Esophagus muscularis mucosa (tissue), 4 donors: ENCODE measurements around the gene EXOC3L1. TPM values are rescaled to one million over a fixed set of nuclear protein-coding genes. Genes with fewer than 3 reads are reported as not detected.

ENCODE experiments used
- DNase-seq: peaks from one replicate; pipeline ENCODE4 v3.0.0-alpha.2; 2017; ENCODE audit errors: extremely low spot score
- H3K27ac ChIP-seq, 4 donors: fragments of 200-600 bp; sonication (generic); replicated peaks in 1 of 4; 1 replicate in 3 of 4; 2 replicates in 1 of 4; pipeline ENCODE4 v1.5.1; 2016 to 2019; ENCODE audit warnings: mild to moderate bottlenecking in 1 of 4
- H3K27me3 ChIP-seq, 4 donors: fragments of 200-600 bp; sonication (generic); one replicate each; pipeline versions ENCODE4 v1.5.1 to v1.6.0; 2016 to 2019
- H3K36me3 ChIP-seq, 4 donors: fragments of 200-600 bp; sonication (generic); one replicate each; pipeline ENCODE4 v1.5.1; 2016 to 2019
- H3K4me1 ChIP-seq, 4 donors: fragments of 200-600 bp; sonication (generic); one replicate each; pipeline ENCODE4 v1.5.1; 2016 to 2019
- H3K4me3 ChIP-seq, 4 donors: fragments of 200-600 bp; sonication (generic); 1 replicate in 2 of 4; 2 replicates in 2 of 4; pipeline ENCODE4 v1.5.1; 2016 to 2019; ENCODE audit warnings: mild to moderate bottlenecking in 4 of 4, moderate library complexity in 1 of 4
- H3K9me3 ChIP-seq, 4 donors: fragments of 200-600 bp; sonication (generic); 1 replicate in 3 of 4; 2 replicates in 1 of 4; pipeline ENCODE4 v1.5.1; 2016 to 2019
- CTCF ChIP-seq, 3 experiments: fragments of 200-600 bp in 2 of 3; fragments of 450-650 bp in 1 of 3; sonication (generic) in 2 of 3; IDR thresholded peaks; one replicate each; pipeline ENCODE4 v1.5.1; 2017 to 2019; ENCODE audit warnings: antibody characterized with exemption in 3 of 3, mild to moderate bottlenecking in 2 of 3, moderate library complexity in 1 of 3
- EP300 ChIP-seq: sonication (generic); formaldehyde crosslinking; IDR thresholded peaks from one replicate; pipeline ENCODE4 v1.6.1; 2017; ENCODE audit warnings: antibody characterized with exemption
- POLR2A ChIP-seq: fragments of 450-650 bp; IDR thresholded peaks from one replicate; pipeline ENCODE4 v1.6.1; 2017; ENCODE audit warnings: antibody characterized with exemption, moderate library complexity, mild to moderate bottlenecking, low read depth
- POLR2AphosphoS5 ChIP-seq, 2 donors: sonication (generic); formaldehyde crosslinking; IDR thresholded peaks; one replicate each; pipeline ENCODE4 v1.6.1; 2017; ENCODE audit warnings: antibody characterized with exemption in 2 of 2
- WGBS: methylation state at CpG from one replicate; pipeline ENCODE4 v1.1.5; 2018; 5-methylcytosine and 5-hydroxymethylcytosine counted together
- intact Hi-C: fragments of 100-400 bp; cut with DNase I; formaldehyde crosslinking; loops from one replicate; pipeline ENCODE4 v1.15.1; 2023
- total RNA-seq, 4 donors: library from RNA; depleted of rRNA; stranded (reverse); fragments of >200 nt; gene quantifications; one replicate each; pipeline versions ENCODE4 v1.1.0 to v1.2.1, GENCODE V29; 2016

EXOC3L1 gene
- total RNA-seq = 1 to 10 TPM; 1.2 to 4.0 (median 2.1) TPM

GRCh38 chr16:67190041-67190440 is at the start of gene EXOC3L1:
EXOC3L1 (minus strand) TSS chr16:67190136; CDS start chr16:67189676, 460 bp downstream.
- Histone ChIP-seq H3K36me3 (peaks cover 9 to 18% (median 17%) of the 10 kb centered on the region in 4 donors), H3K4me1 (peaks cover 43 to 48% (median 47%) of the 10 kb centered on the region in 4 donors), H3K27ac (no peak within 1 kb of the TSS), H3K4me3 (no peak within 1 kb of the TSS), H3K27me3 (no peaks in the 10 kb centered on the region), H3K9me3 (no peaks in the 10 kb centered on the region)
- TF ChIP-seq POLR2AphosphoS5 (IDR thresholded peaks at IDR 0.05) (no peak), POLR2A (no peak), CTCF (IDR thresholded peaks at IDR 0.05) (no peak), EP300 (no peak)
- no peak for DNase-seq
- 40% methylated on average over 4 of the region's 6 CpGs for WGBS
- intact Hi-C loops = no loop called here

- peaks cover 35 to 39% (median 36%) of the 10 kb centered on the region in 4 donors for H3K4me1 ChIP-seq
- TF ChIP-seq POLR2A (no peak), CTCF (IDR thresholded peaks at IDR 0.05) (no peak), EP300 (no peak), POLR2AphosphoS5 (IDR thresholded peaks at IDR 0.05) (no peak)
- H3K27me3 ChIP-seq = no peaks in the 10 kb centered on the region
- WGBS = 88% methylated on average over 7 of the region's 9 CpGs
- intact Hi-C loops = no loop called here
- H3K36me3 ChIP-seq = peaks cover 36 to 61% (median 58%) of the 10 kb centered on the region in 4 donors
- H3K4me3 ChIP-seq = no peak overlapping the region
- no peaks in the 10 kb centered on the region for H3K9me3 ChIP-seq
- no peak overlapping the region for H3K27ac ChIP-seq
- no peak for DNase-seq
Measured at GRCh38 chr16:67238806-67239470, 49.0 kb upstream of the EXOC3L1 start.

GRCh38 chr16:67238278-67238575 is 48.3 kb upstream of the EXOC3L1 start:
- TF ChIP-seq CTCF (IDR thresholded peaks at IDR 0.05) = no peak
- TF ChIP-seq EP300 = no peak
- no peak for TF ChIP-seq POLR2AphosphoS5 (IDR thresholded peaks at IDR 0.05)
- no peak for TF ChIP-seq POLR2A
- Histone ChIP-seq H3K27me3 (no peaks in the 10 kb centered on the region), H3K4me1 (peaks cover 28 to 32% (median 29%) of the 10 kb centered on the region in 4 donors), H3K4me3 (no peak overlapping the region), H3K36me3 (peaks cover 39 to 68% (median 65%) of the 10 kb centered on the region in 4 donors), H3K27ac (no peak overlapping the region), H3K9me3 (no peaks in the 10 kb centered on the region)
- intact Hi-C loops = no loop called here
- WGBS = 96% methylated on average over 3 of the region's 3 CpGs
- no peak for DNase-seq

GRCh38 chr16:67237396-67238277 is 47.7 kb upstream of the EXOC3L1 start:
- WGBS = 82% methylated on average over 16 of the region's 16 CpGs
- H3K27me3 ChIP-seq = no peaks in the 10 kb centered on the region
- intact Hi-C loops = no loop called here
- TF ChIP-seq EP300 = no peak
- TF ChIP-seq CTCF (IDR thresholded peaks at IDR 0.05) = no peak
- no peak for TF ChIP-seq POLR2AphosphoS5 (IDR thresholded peaks at IDR 0.05)
- no peak for TF ChIP-seq POLR2A
- H3K27ac ChIP-seq = no peak overlapping the region
- H3K4me3 ChIP-seq = no peak overlapping the region
- peaks cover 23 to 26% (median 24%) of the 10 kb centered on the region in 4 donors for H3K4me1 ChIP-seq
- DNase-seq = no peak
- no peaks in the 10 kb centered on the region for H3K9me3 ChIP-seq
- H3K36me3 ChIP-seq = peaks cover 40 to 74% (median 71%) of the 10 kb centered on the region in 4 donors
